ENCODE results near the gene GPX4.
A peak's percentile ranks its signal among the peaks of the same experiment; 100 is the strongest.

Gene GPX4

GRCh38 chr19:1130771-1131717 is 27.2 kb downstream of the GPX4 start:
- Mint-ChIP-seq H3K4me1 (peaks cover 6% of the 10 kb centered on the region), H3K36me3 (ENCODE audit: low read depth) (no peaks in the 10 kb centered on the region), H3K4me3 (peak overlapping the region; percentile 30), H3K27ac (no peak overlapping the region), H3K27me3 (ENCODE audit: low read depth, poor library complexity) (no peaks in the 10 kb centered on the region), H3K9me3 (no peaks in the 10 kb centered on the region)
- TF ChIP-seq CTCF (IDR thresholded peaks at IDR 0.05), result no peak
- DNase-seq, result no peak

GRCh38 chr19:1131718-1132551 is 28.1 kb downstream of the GPX4 start:
- Mint-ChIP-seq H3K4me3 (peak overlapping the region; percentile 50), H3K27me3 (ENCODE audit: low read depth, poor library complexity) (no peaks in the 10 kb centered on the region), H3K27ac (no peak overlapping the region), H3K36me3 (ENCODE audit: low read depth) (no peaks in the 10 kb centered on the region), H3K9me3 (no peaks in the 10 kb centered on the region), H3K4me1 (peaks cover 11% of the 10 kb centered on the region)
- no peak for TF ChIP-seq CTCF (IDR thresholded peaks at IDR 0.05)
- peak; percentile 73 for DNase-seq

- H3K9me3 Mint-ChIP-seq, result no peaks in the 10 kb centered on the region
Measured at GRCh38 chr19:1132552-1133383, 29.0 kb downstream of the GPX4 start.

GRCh38 chr19:1133471-1133929 is 29.7 kb downstream of the GPX4 start:
- no peak for DNase-seq
- no peaks in the 10 kb centered on the region for H3K9me3 Mint-ChIP-seq
- H3K4me3 Mint-ChIP-seq, result peak overlapping the region; percentile 23
- no peaks in the 10 kb centered on the region for H3K27me3 Mint-ChIP-seq (ENCODE audit: low read depth, poor library complexity)
- peaks cover under 1% of the 10 kb centered on the region for H3K36me3 Mint-ChIP-seq (ENCODE audit: low read depth)
- no peak overlapping the region for H3K27ac Mint-ChIP-seq
- H3K4me1 Mint-ChIP-seq, result peaks cover 11% of the 10 kb centered on the region
- TF ChIP-seq CTCF (IDR thresholded peaks at IDR 0.05), result no peak

More at GRCh38 chr19:1132552-1133383, 29.0 kb downstream of the GPX4 start:
- Mint-ChIP-seq H3K27me3 (ENCODE audit: low read depth, poor library complexity) (no peaks in the 10 kb centered on the region), H3K27ac (no peak overlapping the region), H3K36me3 (ENCODE audit: low read depth) (no peaks in the 10 kb centered on the region), H3K4me1 (peaks cover 11% of the 10 kb centered on the region), H3K4me3 (no peak overlapping the region)
- no peak for TF ChIP-seq CTCF (IDR thresholded peaks at IDR 0.05)
- DNase-seq, result no peak

- H3K4me1 Mint-ChIP-seq, result peaks cover 11% of the 10 kb centered on the region
- TF ChIP-seq CTCF (IDR thresholded peaks at IDR 0.05), result no peak
- no peaks in the 10 kb centered on the region for H3K27me3 Mint-ChIP-seq (ENCODE audit: low read depth, poor library complexity)
- H3K4me3 Mint-ChIP-seq, result no peak overlapping the region
- no peaks in the 10 kb centered on the region for H3K9me3 Mint-ChIP-seq
- DNase-seq, result no peak
- H3K36me3 Mint-ChIP-seq (ENCODE audit: low read depth), result peaks cover 10% of the 10 kb centered on the region
- H3K27ac Mint-ChIP-seq, result no peak overlapping the region
Measured at GRCh38 chr19:1134431-1134830, 30.6 kb downstream of the GPX4 start.

Data from nephron progenitor cell (in vitro differentiated cells).